ENCODE data around the gene KY. TPM values are rescaled to one million over a fixed set of nuclear protein-coding genes. Genes with fewer than 3 reads are reported as not detected.

KY gene
- total RNA-seq, 1 experiment from 2014 or later: 0.29 TPM

- CTCF ChIA-PET: no interaction called here
- no peak for DNase-seq
Observed at GRCh38 chr3:134563601-134564000, 87.2 kb downstream of the KY start.

GRCh38 chr3:134562055-134562454 is 88.8 kb downstream of the KY start:
- no peak for ATAC-seq
- no peaks in the 10 kb centered on the region for H3F3A ChIP-seq (ENCODE audit: low read length, unreplicated experiment)

More at GRCh38 chr3:134563601-134564000, 87.2 kb downstream of the KY start:
- no peak overlapping the region for H3K4me3 ChIP-seq (ENCODE audit: low read length)
- H3K27me3 ChIP-seq (ENCODE audit: low read length): no peaks in the 10 kb centered on the region
- BruUV-seq (replicated peaks): no TSS peak
- no peaks in the 10 kb centered on the region for H3K4me1 ChIP-seq (ENCODE audit: insufficient read depth, low read length)
- intact Hi-C loops (cut with micrococcal nuclease): no loop called here
- H4K20me1 ChIP-seq (ENCODE audit: low read length): no peaks in the 10 kb centered on the region
- no peaks in the 10 kb centered on the region for H3F3A ChIP-seq (ENCODE audit: low read length, unreplicated experiment)
- H3K27ac ChIP-seq (ENCODE audit: low read length): no peak overlapping the region
- POLR2A ChIA-PET (ENCODE audit: unreplicated experiment): no interaction called here
- no peaks in the 10 kb centered on the region for H3K36me3 ChIP-seq (ENCODE audit: low read depth, low read length)
- ATAC-seq: no peak
- no peaks in the 10 kb centered on the region for H3K79me2 ChIP-seq (ENCODE audit: low read length)
- H2AFZ ChIP-seq (ENCODE audit: low read length): no peak overlapping the region
- no peaks in the 10 kb centered on the region for H3K9me2 ChIP-seq (replicated peaks; ENCODE audit: low read length)
- no peak for TF ChIP-seq EZH2 (IDR thresholded peaks at IDR 0.05; ENCODE audit: low read length, unreplicated experiment)
- no peak overlapping the region for H3K9ac ChIP-seq (ENCODE audit: low read length)
- no peak overlapping the region for H3K4me2 ChIP-seq (ENCODE audit: low read length)
- no peaks in the 10 kb centered on the region for H3K9me3 ChIP-seq (ENCODE audit: low read length)

GRCh38 chr3:134559591-134559990 is 91.2 kb downstream of the KY start:
- DNase-seq (no peak), ATAC-seq (no peak)
- Histone ChIP-seq H2AFZ (ENCODE audit: low read length) (no peak overlapping the region), H4K20me1 (ENCODE audit: low read length) (no peaks in the 10 kb centered on the region), H3K9ac (ENCODE audit: low read length) (no peak overlapping the region), H3K9me2 (replicated peaks; ENCODE audit: low read length) (no peaks in the 10 kb centered on the region), H3K9me3 (ENCODE audit: low read length) (no peaks in the 10 kb centered on the region), H3K27ac (ENCODE audit: low read length) (no peak overlapping the region), H3K79me2 (ENCODE audit: low read length) (no peaks in the 10 kb centered on the region), H3K36me3 (ENCODE audit: low read depth, low read length) (no peaks in the 10 kb centered on the region), H3K4me2 (ENCODE audit: low read length) (no peak overlapping the region), H3K27me3 (ENCODE audit: low read length) (no peaks in the 10 kb centered on the region), H3K4me1 (ENCODE audit: insufficient read depth, low read length) (no peaks in the 10 kb centered on the region), H3K4me3 (ENCODE audit: low read length) (no peak overlapping the region), H3F3A (ENCODE audit: low read length, unreplicated experiment) (no peaks in the 10 kb centered on the region)
- no peak for TF ChIP-seq EZH2phosphoT487 (IDR thresholded peaks at IDR 0.05; ENCODE audit: borderline replicate concordance, low read length)
- no peak for TF ChIP-seq EZH2 (IDR thresholded peaks at IDR 0.05; ENCODE audit: low read length, unreplicated experiment)
- no peak for TF ChIP-seq CTCF (conservative IDR thresholded peaks at IDR 0.05; ENCODE audit: low read depth, low read length)
- ChIA-PET CTCF (no interaction called here), POLR2A (ENCODE audit: unreplicated experiment) (no interaction called here)
- BruUV-seq (replicated peaks): no TSS peak
- intact Hi-C loops (cut with micrococcal nuclease): no loop called here

More at GRCh38 chr3:134562055-134562454, 88.8 kb downstream of the KY start:
- BruUV-seq (replicated peaks): no TSS peak
- no peak overlapping the region for H3K4me3 ChIP-seq (ENCODE audit: low read length)
- H3K36me3 ChIP-seq (ENCODE audit: low read depth, low read length): no peaks in the 10 kb centered on the region
- no peak overlapping the region for H3K27ac ChIP-seq (ENCODE audit: low read length)
- no peak overlapping the region for H2AFZ ChIP-seq (ENCODE audit: low read length)
- TF ChIP-seq CTCF (conservative IDR thresholded peaks at IDR 0.05; ENCODE audit: low read depth, low read length) (no peak), EZH2 (IDR thresholded peaks at IDR 0.05; ENCODE audit: low read length, unreplicated experiment) (no peak), EZH2phosphoT487 (IDR thresholded peaks at IDR 0.05; ENCODE audit: borderline replicate concordance, low read length) (no peak)
- no peak overlapping the region for H3K4me2 ChIP-seq (ENCODE audit: low read length)
- H3K9me2 ChIP-seq (replicated peaks; ENCODE audit: low read length): no peaks in the 10 kb centered on the region
- intact Hi-C loops (cut with micrococcal nuclease): no loop called here
- no peak for DNase-seq
- ChIA-PET CTCF (no interaction called here), POLR2A (ENCODE audit: unreplicated experiment) (no interaction called here)
- H3K9ac ChIP-seq (ENCODE audit: low read length): no peak overlapping the region
- H3K27me3 ChIP-seq (ENCODE audit: low read length): no peaks in the 10 kb centered on the region
- no peaks in the 10 kb centered on the region for H3K4me1 ChIP-seq (ENCODE audit: insufficient read depth, low read length)
- no peaks in the 10 kb centered on the region for H3K79me2 ChIP-seq (ENCODE audit: low read length)
- H3K9me3 ChIP-seq (ENCODE audit: low read length): no peaks in the 10 kb centered on the region
- no peaks in the 10 kb centered on the region for H4K20me1 ChIP-seq (ENCODE audit: low read length)

Other genes starting within 250 kb of the KY start
- 19.3 and 21.0 TPM in 2 replicates for gene ANAPC13, start 165.0 kb downstream of the KY start, total RNA-seq (2014; rRNA removed)
- gene CEP63, start 165.0 kb downstream of the KY start, total RNA-seq (2014; rRNA removed): 15.4 and 38.1 TPM in 2 replicates
- 0.69 and 0.92 TPM in 2 replicates for gene EPHB1, start 144.2 kb upstream of the KY start, total RNA-seq (2014; rRNA removed)